Suprapubic skin (tissue), 4 donors: ENCODE results near the gene RPUSD2. TPM values are rescaled to one million over a fixed set of nuclear protein-coding genes. Genes with fewer than 3 reads are reported as not detected.

Source experiments
- DNase-seq, 2 donors: peaks; one replicate each; pipeline ENCODE4 v3.0.0-alpha.2; 2019; ENCODE audit warnings: low spot score in 2 of 2
- H3K27ac ChIP-seq: fragments of 200-600 bp; sonication (generic); one replicate; pipeline ENCODE4 v1.5.1; 2019
- H3K27me3 ChIP-seq: fragments of 200-600 bp; sonication (generic); one replicate; pipeline ENCODE4 v1.5.1; 2019
- H3K36me3 ChIP-seq: fragments of 200-600 bp; sonication (generic); one replicate; pipeline ENCODE4 v1.5.1; 2019
- H3K4me1 ChIP-seq: fragments of 200-600 bp; sonication (generic); one replicate; pipeline ENCODE4 v1.5.1; 2019
- H3K4me3 ChIP-seq: fragments of 200-600 bp; sonication (generic); one replicate; pipeline ENCODE4 v1.5.1; 2019; ENCODE audit warnings: mild to moderate bottlenecking
- H3K9me3 ChIP-seq: fragments of 200-600 bp; sonication (generic); one replicate; pipeline ENCODE4 v1.5.1; 2019
- EP300 ChIP-seq: sonication (generic); formaldehyde crosslinking; IDR thresholded peaks from one replicate; pipeline ENCODE4 v1.6.1; 2017; ENCODE audit warnings: antibody characterized with exemption
- POLR2A ChIP-seq, 2 donors: fragments of 450-650 bp; IDR thresholded peaks; one replicate each; pipeline ENCODE4 v1.6.1; 2017; ENCODE audit warnings: antibody characterized with exemption in 2 of 2, mild to moderate bottlenecking in 2 of 2, moderate library complexity in 2 of 2
- POLR2AphosphoS5 ChIP-seq, 3 donors: sonication (generic); formaldehyde crosslinking; IDR thresholded peaks; one replicate each; pipeline ENCODE4 v1.6.1; 2017; ENCODE audit warnings: antibody characterized with exemption in 3 of 3
- WGBS: methylation state at CpG from one replicate; pipeline ENCODE4 v1.1.5; 2018; 5-methylcytosine and 5-hydroxymethylcytosine counted together
- total RNA-seq, 4 donors: library from RNA; depleted of rRNA; stranded (reverse); fragments of >200 nt; gene quantifications; one replicate each; pipeline ENCODE4 v1.1.0, GENCODE V29; 2016
- TF ChIP-seq, protein P1 (sequence below), 2 donors: fragments of 200-600 bp in 1 of 2; fragments of 450-650 bp in 1 of 2; sonication (generic) in 1 of 2; IDR thresholded peaks; one replicate each; pipeline ENCODE4 v1.5.1; 2016 to 2019; ENCODE audit warnings: antibody characterized with exemption in 2 of 2, mild to moderate bottlenecking in 1 of 2, moderate library complexity in 1 of 2

RPUSD2 gene
- total RNA-seq, 4 donors from 2014 or later, result 8.1 to 14.0 (median 12.1) TPM

DNA sequence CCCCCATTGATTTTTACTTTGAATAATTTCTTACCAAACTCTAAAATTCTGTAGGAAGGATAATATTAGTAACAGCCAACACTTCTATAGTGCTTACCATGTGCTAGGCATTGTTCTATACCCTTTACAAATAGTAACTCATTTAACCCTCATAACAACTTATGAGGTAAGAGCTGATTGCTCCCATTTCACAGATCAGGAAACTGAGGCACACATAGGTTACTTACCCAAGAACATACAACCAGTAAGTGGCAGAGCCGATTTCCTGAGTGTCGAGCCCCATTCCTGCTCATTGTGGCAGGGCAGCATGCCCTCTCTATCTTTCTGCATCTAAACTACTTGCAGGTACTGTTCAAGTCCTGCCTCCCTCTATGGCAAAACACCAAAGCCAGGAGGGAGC, 13.2 kb upstream of the RPUSD2 start:
- no peak overlapping the region for H3K4me3 ChIP-seq
- DNase-seq, result peak in 1 of 2 donors; percentile 12
- no peak overlapping the region for H3K27ac ChIP-seq
- no peaks in the 10 kb centered on the region for H3K9me3 ChIP-seq
- no peaks in the 10 kb centered on the region for H3K27me3 ChIP-seq
- H3K4me1 ChIP-seq, result no peaks in the 10 kb centered on the region
- TF ChIP-seq POLR2A (IDR thresholded peaks at IDR 0.05), result no peak
- no peak for TF ChIP-seq EP300
- TF ChIP-seq, protein P1, sequence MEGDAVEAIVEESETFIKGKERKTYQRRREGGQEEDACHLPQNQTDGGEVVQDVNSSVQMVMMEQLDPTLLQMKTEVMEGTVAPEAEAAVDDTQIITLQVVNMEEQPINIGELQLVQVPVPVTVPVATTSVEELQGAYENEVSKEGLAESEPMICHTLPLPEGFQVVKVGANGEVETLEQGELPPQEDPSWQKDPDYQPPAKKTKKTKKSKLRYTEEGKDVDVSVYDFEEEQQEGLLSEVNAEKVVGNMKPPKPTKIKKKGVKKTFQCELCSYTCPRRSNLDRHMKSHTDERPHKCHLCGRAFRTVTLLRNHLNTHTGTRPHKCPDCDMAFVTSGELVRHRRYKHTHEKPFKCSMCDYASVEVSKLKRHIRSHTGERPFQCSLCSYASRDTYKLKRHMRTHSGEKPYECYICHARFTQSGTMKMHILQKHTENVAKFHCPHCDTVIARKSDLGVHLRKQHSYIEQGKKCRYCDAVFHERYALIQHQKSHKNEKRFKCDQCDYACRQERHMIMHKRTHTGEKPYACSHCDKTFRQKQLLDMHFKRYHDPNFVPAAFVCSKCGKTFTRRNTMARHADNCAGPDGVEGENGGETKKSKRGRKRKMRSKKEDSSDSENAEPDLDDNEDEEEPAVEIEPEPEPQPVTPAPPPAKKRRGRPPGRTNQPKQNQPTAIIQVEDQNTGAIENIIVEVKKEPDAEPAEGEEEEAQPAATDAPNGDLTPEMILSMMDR (IDR thresholded peaks at IDR 0.05), result no peak
- TF ChIP-seq POLR2AphosphoS5 (IDR thresholded peaks at IDR 0.05), result no peak
- peaks cover 37% of the 10 kb centered on the region for H3K36me3 ChIP-seq
- WGBS, result 94% methylated on average over 2 of the region's 2 CpGs

DNA sequence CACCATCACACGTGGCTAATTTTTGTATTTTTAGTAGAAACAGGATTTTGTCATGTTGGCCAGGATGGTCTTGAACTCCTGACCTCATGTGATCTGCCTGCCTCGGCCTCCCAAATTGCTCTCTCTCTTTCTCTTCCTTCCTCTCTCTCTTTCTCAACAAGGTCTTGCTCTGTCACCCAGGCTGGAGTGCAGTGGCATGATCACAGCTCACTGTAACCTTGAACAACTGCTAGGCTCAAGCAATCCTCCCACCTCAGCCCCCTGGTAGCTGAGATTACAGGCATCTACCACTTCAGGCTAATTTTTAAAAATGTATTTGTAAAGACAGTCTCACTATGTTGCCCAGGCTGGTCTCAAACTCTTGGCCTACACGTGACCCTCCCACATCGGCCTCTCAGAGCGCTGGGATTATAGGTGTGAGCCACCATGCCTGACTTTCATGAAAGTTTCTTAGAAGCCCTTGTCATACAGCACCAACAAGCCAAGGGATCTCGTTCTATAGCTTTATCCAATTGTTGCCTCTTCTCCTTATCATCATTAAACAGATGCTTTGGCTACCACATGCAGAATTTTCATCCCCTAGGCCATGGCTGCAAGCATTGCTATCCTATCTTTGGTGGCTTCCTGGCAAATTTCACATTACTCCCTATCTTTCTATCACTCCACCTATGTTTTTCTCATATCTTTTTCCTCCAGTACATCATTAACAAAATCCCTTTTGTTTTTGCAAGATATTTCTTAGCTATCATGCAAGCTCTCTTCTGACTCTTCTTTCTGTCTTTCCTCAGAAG, 10.0 kb upstream of the RPUSD2 start:
- no peaks in the 10 kb centered on the region for H3K27me3 ChIP-seq
- peaks cover 8% of the 10 kb centered on the region for H3K4me1 ChIP-seq
- peaks cover 20% of the 10 kb centered on the region for H3K36me3 ChIP-seq
- DNase-seq, result no peak
- no peak overlapping the region for H3K27ac ChIP-seq
- TF ChIP-seq POLR2AphosphoS5 (IDR thresholded peaks at IDR 0.05), result no peak
- TF ChIP-seq, protein P1 (IDR thresholded peaks at IDR 0.05), result no peak
- no peak for TF ChIP-seq EP300
- no peaks in the 10 kb centered on the region for H3K9me3 ChIP-seq
- H3K4me3 ChIP-seq, result no peak overlapping the region
- 90% methylated on average over 6 of the region's 6 CpGs for WGBS

DNA sequence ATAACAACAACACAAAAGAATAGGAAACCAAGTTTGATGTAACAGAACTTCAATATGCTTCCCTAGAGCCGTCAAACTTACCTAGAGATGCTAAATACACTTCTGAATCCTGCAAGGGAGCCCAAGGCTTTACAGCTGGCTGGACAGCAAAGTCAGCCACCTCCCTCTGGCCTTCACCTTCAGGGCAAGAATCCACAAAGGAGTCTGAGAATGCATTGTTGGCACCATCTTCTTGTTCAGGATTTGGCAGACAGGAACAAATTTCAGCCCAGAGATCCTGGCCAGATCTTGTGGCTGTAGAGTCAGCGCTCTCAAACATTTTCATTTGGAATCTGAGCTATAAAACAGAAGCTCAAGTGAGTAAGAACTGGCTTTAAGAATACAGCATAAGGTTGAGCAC, 6.4 kb upstream of the RPUSD2 start:
- no peak overlapping the region for H3K4me3 ChIP-seq
- TF ChIP-seq POLR2AphosphoS5 (IDR thresholded peaks at IDR 0.05), result no peak
- no peak for TF ChIP-seq POLR2A (IDR thresholded peaks at IDR 0.05)
- TF ChIP-seq EP300, result no peak
- TF ChIP-seq, protein P1 (IDR thresholded peaks at IDR 0.05), result no peak
- DNase-seq, result peak in 1 of 2 donors; percentile 16
- peaks cover 7% of the 10 kb centered on the region for H3K36me3 ChIP-seq
- H3K4me1 ChIP-seq, result peaks cover 16% of the 10 kb centered on the region
- WGBS, result 72% methylated on average over 2 of the region's 2 CpGs
- H3K9me3 ChIP-seq, result no peaks in the 10 kb centered on the region
- no peaks in the 10 kb centered on the region for H3K27me3 ChIP-seq
- H3K27ac ChIP-seq, result no peak overlapping the region

DNA sequence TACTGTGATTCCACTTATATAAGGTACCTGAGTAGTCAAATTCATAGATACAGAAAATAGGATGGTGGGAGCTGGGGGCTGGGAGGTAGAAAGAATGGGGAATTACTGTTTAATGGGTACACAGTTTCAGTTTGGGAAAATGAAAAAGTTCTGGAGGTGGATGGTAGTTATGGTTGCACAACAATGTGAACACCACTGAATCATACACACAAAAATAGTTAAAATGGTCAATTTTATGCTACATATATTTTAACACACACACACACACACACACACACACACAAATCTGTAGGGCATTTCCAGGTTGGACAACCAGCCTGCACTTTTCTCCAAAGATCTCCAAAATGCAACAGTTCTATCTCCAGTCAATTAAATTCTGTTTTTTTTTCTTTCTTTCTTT, 5.7 kb upstream of the RPUSD2 start:
- Histone ChIP-seq H3K27ac (no peak overlapping the region), H3K36me3 (peaks cover 7% of the 10 kb centered on the region), H3K4me1 (peaks cover 16% of the 10 kb centered on the region), H3K27me3 (no peaks in the 10 kb centered on the region), H3K9me3 (no peaks in the 10 kb centered on the region), H3K4me3 (no peak overlapping the region)
- TF ChIP-seq, protein P1 (IDR thresholded peaks at IDR 0.05), result no peak
- TF ChIP-seq POLR2A (IDR thresholded peaks at IDR 0.05), result no peak
- no peak for TF ChIP-seq POLR2AphosphoS5 (IDR thresholded peaks at IDR 0.05)
- no peak for TF ChIP-seq EP300
- no peak for DNase-seq

DNA sequence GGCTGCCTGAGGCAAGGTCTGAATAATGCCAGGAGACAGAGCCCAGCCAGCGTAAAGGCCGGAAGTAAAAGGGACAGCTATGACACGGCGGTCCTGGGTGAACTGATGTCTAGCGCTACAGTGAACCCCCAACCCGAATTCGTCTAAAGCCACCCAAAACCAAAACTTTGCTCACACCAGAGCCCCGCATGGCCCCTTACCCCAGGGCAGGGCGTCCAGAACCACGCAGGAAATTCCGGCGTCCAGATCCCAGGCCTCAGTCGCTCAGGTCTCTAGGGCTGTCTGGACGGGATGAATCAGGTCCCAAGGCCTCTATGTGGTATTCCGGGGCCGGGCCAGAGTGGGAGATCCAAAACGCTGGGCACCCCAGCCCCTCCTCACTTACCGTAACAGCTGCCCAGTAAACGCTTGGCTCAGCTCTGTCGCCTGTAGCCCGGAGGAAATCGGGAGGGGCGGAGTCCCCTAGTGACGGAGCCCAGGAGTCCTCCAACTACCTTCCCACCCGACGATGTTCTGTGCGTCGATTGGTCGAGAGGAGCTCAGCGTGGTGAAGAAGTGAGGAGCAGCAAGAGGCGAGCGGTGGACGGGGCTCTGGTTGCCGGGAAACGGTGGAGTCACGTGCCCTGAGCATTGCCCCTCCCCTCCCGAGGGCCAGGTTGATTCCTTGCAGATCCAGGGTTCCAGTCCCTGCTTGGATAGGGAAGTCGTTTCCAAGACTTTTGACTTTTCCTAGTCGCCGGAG, 4.3 kb upstream of the RPUSD2 start, which contains the start of gene CCDC32:
CCDC32 (minus strand) TSS at position 452 of the 742 bp plus-strand sequence. CDS start 2,027 bp downstream, outside the sequence.
- DNase-seq, result peak; percentile 99
- Histone ChIP-seq H3K4me1 (peaks cover 17% of the 10 kb centered on the region), H3K27ac (peak within 1 kb of the TSS; percentile 90), H3K27me3 (no peaks in the 10 kb centered on the region), H3K9me3 (no peaks in the 10 kb centered on the region), H3K36me3 (peaks cover 7% of the 10 kb centered on the region), H3K4me3 (peak within 1 kb of the TSS; percentile 89)
- peak in 1 of 2 donors; percentile 42 for TF ChIP-seq POLR2A (IDR thresholded peaks at IDR 0.05)
- peak in 1 of 3 donors; percentile 64 for TF ChIP-seq POLR2AphosphoS5 (IDR thresholded peaks at IDR 0.05)
- TF ChIP-seq, protein P1 (IDR thresholded peaks at IDR 0.05), result no peak
- 0% methylated on average over 23 of the region's 40 CpGs for WGBS
